ENCODE results near the gene TOX2.
A peak's percentile ranks its signal among the peaks of the same experiment; 100 is the strongest.

Gene TOX2

DNA sequence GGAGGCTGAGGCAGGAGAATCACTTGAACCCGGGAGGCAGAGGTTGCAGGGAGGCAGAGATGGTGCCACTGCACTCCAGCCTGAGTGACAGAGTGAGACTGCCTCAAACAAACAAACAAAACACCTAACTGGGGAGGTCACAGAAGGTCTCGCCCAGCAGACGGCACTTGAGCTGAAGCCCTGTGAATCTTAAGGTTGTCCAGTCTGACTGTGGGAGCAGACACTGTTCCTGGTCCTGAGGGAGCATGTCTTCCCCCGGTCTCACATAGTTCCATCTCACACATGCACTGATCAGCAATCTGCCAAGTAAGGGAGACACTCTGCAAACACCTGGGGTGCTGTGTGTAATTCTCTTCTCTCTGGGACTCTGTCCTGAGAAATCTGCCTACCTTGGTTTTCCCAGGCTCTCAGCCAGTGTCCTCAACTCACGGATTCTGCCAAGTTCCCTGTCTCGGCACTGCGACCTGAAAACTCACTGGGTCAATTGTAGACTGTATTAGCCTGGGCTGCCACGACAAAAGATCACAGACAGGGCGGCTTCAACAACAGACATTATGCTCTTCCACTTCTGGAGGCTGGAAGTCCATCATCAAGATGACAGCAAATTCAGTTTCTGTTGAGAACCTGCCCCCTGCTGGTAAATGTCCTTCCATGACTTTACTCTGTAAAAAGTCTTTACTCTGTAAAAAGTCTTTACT lies 178.0 kb downstream of the TOX2 start:
- peak; percentile 67 for DNase-seq
- TF ChIP-seq, protein P1, sequence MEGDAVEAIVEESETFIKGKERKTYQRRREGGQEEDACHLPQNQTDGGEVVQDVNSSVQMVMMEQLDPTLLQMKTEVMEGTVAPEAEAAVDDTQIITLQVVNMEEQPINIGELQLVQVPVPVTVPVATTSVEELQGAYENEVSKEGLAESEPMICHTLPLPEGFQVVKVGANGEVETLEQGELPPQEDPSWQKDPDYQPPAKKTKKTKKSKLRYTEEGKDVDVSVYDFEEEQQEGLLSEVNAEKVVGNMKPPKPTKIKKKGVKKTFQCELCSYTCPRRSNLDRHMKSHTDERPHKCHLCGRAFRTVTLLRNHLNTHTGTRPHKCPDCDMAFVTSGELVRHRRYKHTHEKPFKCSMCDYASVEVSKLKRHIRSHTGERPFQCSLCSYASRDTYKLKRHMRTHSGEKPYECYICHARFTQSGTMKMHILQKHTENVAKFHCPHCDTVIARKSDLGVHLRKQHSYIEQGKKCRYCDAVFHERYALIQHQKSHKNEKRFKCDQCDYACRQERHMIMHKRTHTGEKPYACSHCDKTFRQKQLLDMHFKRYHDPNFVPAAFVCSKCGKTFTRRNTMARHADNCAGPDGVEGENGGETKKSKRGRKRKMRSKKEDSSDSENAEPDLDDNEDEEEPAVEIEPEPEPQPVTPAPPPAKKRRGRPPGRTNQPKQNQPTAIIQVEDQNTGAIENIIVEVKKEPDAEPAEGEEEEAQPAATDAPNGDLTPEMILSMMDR (IDR thresholded peaks at IDR 0.05; ENCODE audit: low read depth, low read length): peak; percentile 73
- no peak overlapping the region for H3K4me3 ChIP-seq (ENCODE audit: low read depth, low read length)

DNA sequence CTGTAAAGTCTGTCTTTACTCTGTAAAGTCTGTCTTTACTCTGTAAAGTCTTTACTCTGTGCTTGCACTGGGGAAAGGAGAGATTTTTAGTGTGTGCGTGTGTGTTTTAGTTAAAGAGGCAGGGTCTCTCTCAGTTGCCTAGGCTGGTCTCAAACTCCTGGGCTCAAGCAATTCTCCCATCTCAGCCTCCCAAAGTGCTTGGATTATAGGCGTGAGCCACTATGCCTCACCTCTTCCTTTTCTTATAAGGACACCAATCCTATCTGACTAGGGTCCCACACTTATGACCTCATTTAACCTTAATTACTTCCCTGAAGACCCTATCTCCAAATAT lies 178.6 kb downstream of the TOX2 start:
- Histone ChIP-seq H3K4me1 (peaks cover 12% of the 10 kb centered on the region), H3K4me3 (ENCODE audit: low read depth, low read length) (no peak overlapping the region), H3K9me3 (no peaks in the 10 kb centered on the region), H3K36me3 (no peaks in the 10 kb centered on the region), H3K27me3 (no peaks in the 10 kb centered on the region)
- no peak for DNase-seq
- TF ChIP-seq, protein P1 (IDR thresholded peaks at IDR 0.05; ENCODE audit: low read depth, low read length): no peak

More for the DNA sequence above, 178.0 kb downstream of the TOX2 start:
- Histone ChIP-seq H3K27me3 (no peaks in the 10 kb centered on the region), H3K36me3 (no peaks in the 10 kb centered on the region), H3K4me1 (peaks cover 12% of the 10 kb centered on the region), H3K9me3 (no peaks in the 10 kb centered on the region)

DNA sequence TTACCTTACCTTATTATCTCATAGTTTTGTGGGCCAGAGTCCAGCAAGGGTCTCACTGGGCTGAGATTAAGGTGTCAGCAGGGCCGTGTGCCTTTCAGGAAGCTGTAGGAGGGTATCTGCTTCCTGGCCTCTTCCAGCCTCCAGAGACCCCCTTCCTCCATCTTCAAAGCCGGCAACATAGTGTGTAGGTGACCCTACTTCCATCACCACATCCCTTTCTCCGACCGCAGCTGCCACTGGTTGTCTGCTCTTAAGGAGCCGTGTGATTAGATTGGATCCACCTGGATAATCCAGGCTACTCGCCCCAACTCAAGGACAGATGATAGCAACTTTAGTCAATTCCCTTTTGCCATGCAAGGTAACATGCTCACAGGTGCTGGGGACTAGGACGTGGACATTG lies 181.2 kb downstream of the TOX2 start:
- Histone ChIP-seq H3K4me3 (ENCODE audit: low read depth, low read length) (no peak overlapping the region), H3K27me3 (no peaks in the 10 kb centered on the region), H3K9me3 (no peaks in the 10 kb centered on the region), H3K4me1 (no peaks in the 10 kb centered on the region), H3K36me3 (no peaks in the 10 kb centered on the region)
- DNase-seq: no peak
- TF ChIP-seq, protein P1 (IDR thresholded peaks at IDR 0.05; ENCODE audit: low read depth, low read length): no peak

DNA sequence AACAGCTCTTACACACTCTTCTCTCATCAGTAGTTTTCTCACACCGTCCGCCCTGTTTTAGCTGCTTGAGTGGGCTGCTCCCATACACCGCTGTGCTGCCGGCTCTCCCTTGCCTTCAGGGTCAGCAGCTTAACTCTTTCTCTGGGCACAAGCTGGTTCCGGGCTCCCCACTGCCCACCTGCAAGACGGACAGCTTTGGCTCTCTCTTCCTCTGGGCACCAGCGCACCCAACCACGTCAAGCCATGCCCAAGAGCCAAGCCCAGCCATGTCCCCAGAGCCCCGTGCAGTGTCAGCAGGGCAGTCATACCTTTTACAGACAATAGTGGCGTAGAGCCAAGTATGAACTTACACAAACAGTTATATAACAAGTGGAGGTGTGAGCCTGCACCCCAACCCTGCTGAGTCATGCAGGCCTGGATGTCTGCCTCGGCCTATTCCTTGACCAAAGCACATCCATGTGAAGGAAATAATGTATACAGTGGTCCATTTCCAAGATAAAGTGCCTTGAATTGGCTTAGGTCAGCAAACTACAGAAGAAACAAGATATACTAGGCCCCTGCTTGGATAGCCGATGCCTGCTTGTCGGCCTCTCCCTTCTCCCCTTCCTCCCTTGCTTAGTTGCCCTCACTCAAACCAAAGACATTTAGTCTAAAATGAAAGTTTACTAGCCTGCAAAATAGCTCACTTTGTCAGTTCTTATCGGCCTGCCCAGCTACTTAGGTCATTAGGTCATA lies 183.0 kb downstream of the TOX2 start:
- DNase-seq: no peak
- H3K9me3 ChIP-seq: no peaks in the 10 kb centered on the region
- TF ChIP-seq, protein P1 (IDR thresholded peaks at IDR 0.05; ENCODE audit: low read depth, low read length): no peak
- no peak overlapping the region for H3K4me3 ChIP-seq (ENCODE audit: low read depth, low read length)
- H3K36me3 ChIP-seq: no peaks in the 10 kb centered on the region
- H3K4me1 ChIP-seq: no peaks in the 10 kb centered on the region
- H3K27me3 ChIP-seq: no peaks in the 10 kb centered on the region

DNA sequence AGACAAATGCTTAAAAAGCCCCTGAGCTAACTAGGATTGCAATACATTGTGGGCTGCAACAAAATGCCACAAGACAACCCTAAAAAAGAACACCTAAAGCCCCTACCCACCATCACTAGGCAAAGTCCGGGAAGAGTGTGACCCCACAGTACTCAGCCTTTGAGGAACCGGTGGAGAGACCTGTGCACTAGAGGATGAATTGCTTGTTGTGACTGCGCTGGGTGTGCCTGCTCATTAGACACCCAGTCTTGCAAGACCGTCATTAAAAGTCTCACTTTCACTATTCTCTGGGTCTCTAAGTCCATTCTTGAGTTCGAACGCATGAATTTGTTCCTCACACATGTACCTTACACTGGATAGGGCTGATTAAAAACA lies 183.6 kb downstream of the TOX2 start:
- Histone ChIP-seq H3K9me3 (no peaks in the 10 kb centered on the region; the same call in 1 of the 2 replicates), H3K4me1 (no peaks in the 10 kb centered on the region), H3K36me3 (no peaks in the 10 kb centered on the region), H3K27me3 (no peaks in the 10 kb centered on the region), H3K4me3 (ENCODE audit: low read depth, low read length) (no peak overlapping the region)
- TF ChIP-seq, protein P1 (IDR thresholded peaks at IDR 0.05; ENCODE audit: low read depth, low read length): no peak
- DNase-seq: no peak

DNA sequence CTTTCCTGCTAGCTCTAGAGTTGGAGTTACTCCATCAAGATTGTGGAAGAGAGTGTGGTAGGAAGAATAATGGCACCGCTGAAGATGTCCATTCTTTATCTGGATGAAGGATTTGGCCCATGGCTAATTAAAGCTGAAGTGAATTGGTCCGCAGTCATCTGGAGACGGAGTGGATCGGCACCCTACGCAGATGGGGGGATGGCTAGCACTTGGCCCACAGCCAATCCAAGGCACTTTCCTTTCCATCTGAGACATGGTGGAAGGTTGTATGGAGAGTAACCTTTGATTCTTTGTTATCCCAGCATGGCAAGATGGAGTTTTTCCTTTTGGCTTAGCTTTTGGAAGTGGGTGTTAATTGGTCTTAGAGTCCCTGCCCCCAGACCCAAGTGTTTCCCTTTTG lies 184.0 kb downstream of the TOX2 start:
- H3K9me3 ChIP-seq: no peaks in the 10 kb centered on the region; the same call in 1 of the 2 replicates
- no peaks in the 10 kb centered on the region for H3K4me1 ChIP-seq
- no peak for DNase-seq
- H3K27me3 ChIP-seq: no peaks in the 10 kb centered on the region
- TF ChIP-seq, protein P1 (IDR thresholded peaks at IDR 0.05; ENCODE audit: low read depth, low read length): no peak
- no peak overlapping the region for H3K4me3 ChIP-seq (ENCODE audit: low read depth, low read length)
- H3K36me3 ChIP-seq: no peaks in the 10 kb centered on the region

Measured in BE2C (cell line).